Stimulated activated CD4-positive, alpha-beta T cell treated with anti-CD3 and anti-CD28 coated beads, Interleukin-15, amount 100 ng/mL, for 24 hours (primary cell): ENCODE results near the gene PTPRD.
"Not testable (repeated sequence)": the region's sequence is repeated elsewhere in the genome, so short reads cannot be mapped to it uniquely, and the experiment has no call there.

Source experiments
- DNase-seq: peaks from one replicate; pipeline ENCODE4 v3.0.0-alpha.2; 2020

The PTPRD gene

GRCh38 chr9:9949978-9950377 lies 662.8 kb downstream of the PTPRD start:
- DNase-seq, result no peak

GRCh38 chr9:9949368-9949767 lies 663.4 kb downstream of the PTPRD start:
- DNase-seq, result no peak

- no peak for DNase-seq
Measured at GRCh38 chr9:9945966-9946365, 666.8 kb downstream of the PTPRD start.

GRCh38 chr9:9942764-9943424 lies 669.9 kb downstream of the PTPRD start:
- peak; percentile 60 for DNase-seq

GRCh38 chr9:9938432-9938831 lies 674.4 kb downstream of the PTPRD start:
- no peak for DNase-seq

- not testable (repeated sequence) for DNase-seq
Measured at GRCh38 chr9:9931464-9931863, 681.3 kb downstream of the PTPRD start.

- no peak for DNase-seq
Measured at GRCh38 chr9:9924376-9924775, 688.4 kb downstream of the PTPRD start.

GRCh38 chr9:9921805-9922204 lies 691.0 kb downstream of the PTPRD start:
- no peak for DNase-seq

GRCh38 chr9:9920425-9921060 lies 692.3 kb downstream of the PTPRD start:
- DNase-seq, result no peak

- no peak for DNase-seq
Measured at GRCh38 chr9:9919174-9919775, 693.5 kb downstream of the PTPRD start.

- DNase-seq, result no peak
Measured at GRCh38 chr9:9917400-9917799, 695.4 kb downstream of the PTPRD start.

GRCh38 chr9:9914174-9914573 lies 698.6 kb downstream of the PTPRD start:
- DNase-seq, result no peak

GRCh38 chr9:9913276-9913832 lies 699.4 kb downstream of the PTPRD start:
- DNase-seq, result no peak

GRCh38 chr9:9912459-9912858 lies 700.3 kb downstream of the PTPRD start:
- no peak for DNase-seq

- DNase-seq, result no peak
Measured at GRCh38 chr9:9905736-9906135, 707.1 kb downstream of the PTPRD start.

- DNase-seq, result no peak
Measured at GRCh38 chr9:9904041-9904440, 708.8 kb downstream of the PTPRD start.

GRCh38 chr9:9901624-9902023 lies 711.2 kb downstream of the PTPRD start:
- DNase-seq, result no peak

GRCh38 chr9:9893837-9894236 lies 719.0 kb downstream of the PTPRD start:
- DNase-seq, result no peak

GRCh38 chr9:9892217-9892616 lies 720.6 kb downstream of the PTPRD start:
- no peak for DNase-seq

- DNase-seq, result no peak
Measured at GRCh38 chr9:9881692-9882091, 731.1 kb downstream of the PTPRD start.

GRCh38 chr9:9874270-9874669 lies 738.5 kb downstream of the PTPRD start:
- DNase-seq, result no peak

GRCh38 chr9:9862235-9862810 lies 750.5 kb downstream of the PTPRD start:
- no peak for DNase-seq

GRCh38 chr9:9855177-9856078 lies 757.4 kb downstream of the PTPRD start:
- no peak for DNase-seq
